Vagina (tissue), 2 donors: ENCODE results near the gene PBX1. TPM values are rescaled to one million over a fixed set of nuclear protein-coding genes. Genes with fewer than 3 reads are reported as not detected.

Experiments
- DNase-seq, 2 donors: peaks; one replicate each; pipeline ENCODE4 v3.0.0-alpha.2; 2017; ENCODE audit errors: extremely low spot score in 2 of 2
- H3K27ac ChIP-seq: fragments of 200-600 bp; sonication (generic); one replicate; pipeline ENCODE4 v1.5.1; 2019
- H3K27me3 ChIP-seq: fragments of 200-600 bp; sonication (generic); one replicate; pipeline ENCODE4 v1.5.1; 2019
- H3K36me3 ChIP-seq, 2 donors: fragments of 200-600 bp; sonication (generic); one replicate each; pipeline ENCODE4 v1.5.1; 2017 to 2019
- H3K4me1 ChIP-seq: fragments of 200-600 bp; sonication (generic); one replicate; pipeline ENCODE4 v1.5.1; 2019
- H3K4me3 ChIP-seq, 2 donors: fragments of 200-600 bp; sonication (generic); 1 replicate in 1 of 2; 2 replicates in 1 of 2; pipeline ENCODE4 v1.5.1; 2016 to 2019
- H3K9me3 ChIP-seq: fragments of 200-600 bp; sonication (generic); one replicate; pipeline ENCODE4 v1.5.1; 2019
- POLR2A ChIP-seq, 2 donors: fragments of 450-650 bp; IDR thresholded peaks; one replicate each; pipeline ENCODE4 v1.6.1; 2017; ENCODE audit warnings: antibody characterized with exemption in 2 of 2, mild to moderate bottlenecking in 2 of 2, moderate library complexity in 2 of 2
- POLR2AphosphoS5 ChIP-seq, 2 donors: sonication (generic); formaldehyde crosslinking; IDR thresholded peaks; one replicate each; pipeline ENCODE4 v1.9.0; 2017; ENCODE audit warnings: antibody characterized with exemption in 2 of 2, mild to moderate bottlenecking in 2 of 2, low read depth in 1 of 2; ENCODE audit not compliant: insufficient read depth in 1 of 2
- intact Hi-C: fragments of 100-400 bp; cut with DNase I; formaldehyde crosslinking; loops from one replicate; pipeline ENCODE4 v1.15.1; 2023
- total RNA-seq: library from RNA; depleted of rRNA; stranded (reverse); fragments of >200 nt; gene quantifications from one replicate; pipeline ENCODE4 v1.2.3, GENCODE V29; 2016
- TF ChIP-seq, protein P1 (sequence below), 3 experiments: fragments of 450-650 bp in 2 of 3; fragments of 200-600 bp in 1 of 3; sonication (generic) in 1 of 3; IDR thresholded peaks; one replicate each; pipeline ENCODE4 v1.5.1; 2017 to 2019; ENCODE audit warnings: antibody characterized with exemption in 3 of 3, mild to moderate bottlenecking in 2 of 3, moderate library complexity in 2 of 3

The PBX1 gene
- total RNA-seq, 1 donor from 2014 or later = 69.0 TPM

DNA sequence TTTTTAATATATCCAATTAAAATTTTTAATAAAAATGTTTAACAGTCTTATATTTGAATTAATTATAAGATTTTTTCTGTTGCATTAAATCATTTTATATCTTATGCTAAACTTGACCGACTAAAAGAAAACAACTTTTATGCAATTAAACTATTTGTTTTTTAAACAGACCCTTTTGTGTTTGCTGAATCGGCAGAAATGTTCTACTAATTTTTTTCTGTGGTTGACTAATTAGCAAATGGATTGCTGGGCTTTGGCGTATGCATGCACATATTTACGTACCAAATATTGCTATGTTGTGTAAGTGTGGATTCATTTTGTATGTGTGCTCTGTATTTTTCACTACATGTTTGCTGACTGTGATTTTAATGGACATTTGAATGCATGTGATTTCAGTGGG is 174.8 kb downstream of the PBX1 start:
- no peak for TF ChIP-seq POLR2A (IDR thresholded peaks at IDR 0.05)
- TF ChIP-seq POLR2AphosphoS5 (IDR thresholded peaks at IDR 0.05; ENCODE audit: insufficient read depth in 1 of 2, low read depth in 1 of 2) = no peak
- TF ChIP-seq, protein P1, sequence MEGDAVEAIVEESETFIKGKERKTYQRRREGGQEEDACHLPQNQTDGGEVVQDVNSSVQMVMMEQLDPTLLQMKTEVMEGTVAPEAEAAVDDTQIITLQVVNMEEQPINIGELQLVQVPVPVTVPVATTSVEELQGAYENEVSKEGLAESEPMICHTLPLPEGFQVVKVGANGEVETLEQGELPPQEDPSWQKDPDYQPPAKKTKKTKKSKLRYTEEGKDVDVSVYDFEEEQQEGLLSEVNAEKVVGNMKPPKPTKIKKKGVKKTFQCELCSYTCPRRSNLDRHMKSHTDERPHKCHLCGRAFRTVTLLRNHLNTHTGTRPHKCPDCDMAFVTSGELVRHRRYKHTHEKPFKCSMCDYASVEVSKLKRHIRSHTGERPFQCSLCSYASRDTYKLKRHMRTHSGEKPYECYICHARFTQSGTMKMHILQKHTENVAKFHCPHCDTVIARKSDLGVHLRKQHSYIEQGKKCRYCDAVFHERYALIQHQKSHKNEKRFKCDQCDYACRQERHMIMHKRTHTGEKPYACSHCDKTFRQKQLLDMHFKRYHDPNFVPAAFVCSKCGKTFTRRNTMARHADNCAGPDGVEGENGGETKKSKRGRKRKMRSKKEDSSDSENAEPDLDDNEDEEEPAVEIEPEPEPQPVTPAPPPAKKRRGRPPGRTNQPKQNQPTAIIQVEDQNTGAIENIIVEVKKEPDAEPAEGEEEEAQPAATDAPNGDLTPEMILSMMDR (IDR thresholded peaks at IDR 0.05) = no peak
- no peak for DNase-seq

DNA sequence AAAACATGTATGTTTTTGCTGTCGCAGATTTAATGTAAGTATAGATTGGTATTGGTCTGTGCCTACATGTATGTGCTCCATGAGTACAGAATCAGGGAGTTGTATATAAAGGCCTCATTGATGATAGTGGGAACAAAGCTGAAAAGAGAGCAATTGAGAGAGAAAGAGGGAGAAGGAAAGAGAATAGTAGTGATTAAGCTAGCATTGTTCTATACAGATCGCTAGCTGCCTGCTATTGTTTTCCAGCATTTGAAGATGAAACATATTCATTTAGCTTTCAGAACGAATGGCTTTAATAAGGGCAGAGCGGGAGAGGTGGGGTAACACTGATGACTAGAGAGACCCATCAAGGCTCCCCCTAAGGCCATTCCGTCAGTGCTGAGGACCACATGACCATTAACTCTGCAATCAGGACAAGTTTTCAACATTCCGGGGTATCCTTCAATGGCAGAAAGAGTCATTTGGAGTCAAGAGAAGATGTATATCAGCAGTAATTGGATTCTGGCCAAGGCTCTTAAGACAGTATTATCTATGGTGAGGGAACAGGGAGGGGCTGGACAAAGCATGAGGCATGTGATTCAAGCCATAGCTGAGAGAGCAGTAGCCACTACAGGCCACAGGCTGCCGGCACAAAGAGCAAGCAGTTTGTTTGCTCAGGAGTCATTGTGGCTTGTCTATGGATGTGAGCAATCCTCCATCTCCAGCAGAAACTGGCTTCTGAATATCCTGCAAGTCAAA is 176.5 kb downstream of the PBX1 start:
- Histone ChIP-seq H3K36me3 (no peaks in the 10 kb centered on the region), H3K27me3 (no peaks in the 10 kb centered on the region), H3K4me3 (no peak overlapping the region), H3K4me1 (peaks cover 36% of the 10 kb centered on the region), H3K9me3 (no peaks in the 10 kb centered on the region), H3K27ac (no peak overlapping the region)
- TF ChIP-seq POLR2AphosphoS5 (IDR thresholded peaks at IDR 0.05; ENCODE audit: insufficient read depth in 1 of 2, low read depth in 1 of 2) = no peak
- TF ChIP-seq, protein P1 (IDR thresholded peaks at IDR 0.05) = no peak
- TF ChIP-seq POLR2A (IDR thresholded peaks at IDR 0.05) = no peak
- intact Hi-C loops = no loop called here
- DNase-seq = no peak

More for the DNA sequence above, 174.8 kb downstream of the PBX1 start:
- Histone ChIP-seq H3K9me3 (no peaks in the 10 kb centered on the region), H3K27me3 (no peaks in the 10 kb centered on the region), H3K4me1 (peaks cover 36% of the 10 kb centered on the region), H3K36me3 (no peaks in the 10 kb centered on the region), H3K4me3 (no peak overlapping the region), H3K27ac (no peak overlapping the region)
- intact Hi-C loops = no loop called here

GRCh38 chr1:164736137-164736536 is 177.2 kb downstream of the PBX1 start:
- peaks cover 34% of the 10 kb centered on the region for H3K4me1 ChIP-seq
- DNase-seq = no peak
- intact Hi-C loops = no loop called here
- no peaks in the 10 kb centered on the region for H3K9me3 ChIP-seq
- H3K27me3 ChIP-seq = no peaks in the 10 kb centered on the region
- TF ChIP-seq POLR2AphosphoS5 (IDR thresholded peaks at IDR 0.05; ENCODE audit: insufficient read depth in 1 of 2, low read depth in 1 of 2) (no peak), POLR2A (IDR thresholded peaks at IDR 0.05) (no peak)
- TF ChIP-seq, protein P1 (IDR thresholded peaks at IDR 0.05) = no peak
- no peak overlapping the region for H3K4me3 ChIP-seq
- H3K36me3 ChIP-seq = no peaks in the 10 kb centered on the region
- no peak overlapping the region for H3K27ac ChIP-seq

DNA sequence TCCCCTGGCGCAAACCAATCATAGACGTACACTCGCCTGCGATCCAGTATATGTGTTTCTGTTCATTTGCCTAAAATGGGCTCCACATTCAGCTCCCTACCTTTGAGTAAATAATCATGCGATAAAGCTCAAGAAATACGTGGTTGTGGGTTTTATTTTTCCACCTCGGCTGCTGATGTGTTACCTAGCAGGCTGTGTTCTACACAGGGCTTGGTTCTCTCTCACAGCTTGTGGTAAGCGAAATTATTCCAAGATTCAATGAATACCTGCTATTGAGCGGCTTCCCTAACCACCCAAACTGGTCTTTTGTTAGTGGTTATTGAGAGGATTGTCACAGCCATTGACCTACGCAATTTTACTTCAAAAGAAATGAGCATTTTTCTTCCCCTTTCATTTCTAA is 180.2 kb downstream of the PBX1 start:
- Histone ChIP-seq H3K4me1 (peaks cover 24% of the 10 kb centered on the region), H3K27ac (no peak overlapping the region), H3K4me3 (no peak overlapping the region), H3K36me3 (no peaks in the 10 kb centered on the region), H3K27me3 (no peaks in the 10 kb centered on the region), H3K9me3 (no peaks in the 10 kb centered on the region)
- no peak for DNase-seq
- intact Hi-C loops = no loop called here
- TF ChIP-seq POLR2AphosphoS5 (IDR thresholded peaks at IDR 0.05; ENCODE audit: insufficient read depth in 1 of 2, low read depth in 1 of 2) (no peak), POLR2A (IDR thresholded peaks at IDR 0.05) (no peak)
- TF ChIP-seq, protein P1 (IDR thresholded peaks at IDR 0.05) = no peak

DNA sequence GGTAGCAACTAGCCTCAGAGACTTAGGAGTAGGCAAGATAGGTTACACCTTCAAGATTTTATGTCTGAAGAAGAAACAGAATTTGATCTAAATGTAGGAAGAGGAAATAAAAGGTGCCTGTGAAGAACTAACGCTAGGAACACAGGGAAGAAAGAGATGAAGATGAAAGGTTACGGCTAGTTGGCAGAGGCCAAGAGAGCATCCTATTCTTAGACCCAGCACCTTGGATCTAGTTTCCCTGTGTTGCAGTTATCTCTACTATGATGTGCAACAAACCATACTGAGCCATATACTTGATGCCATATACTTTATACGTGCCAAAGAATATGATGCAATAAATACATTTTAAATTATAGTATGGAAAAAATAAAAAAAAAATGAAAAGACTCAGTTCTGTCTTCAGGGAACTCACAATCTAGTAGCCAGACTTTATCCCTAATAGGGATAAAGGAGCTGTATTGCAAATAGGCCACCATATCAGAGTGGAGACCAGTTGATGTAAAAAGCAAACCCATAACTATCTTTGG is 181.1 kb downstream of the PBX1 start:
- Histone ChIP-seq H3K9me3 (no peaks in the 10 kb centered on the region), H3K27me3 (no peaks in the 10 kb centered on the region), H3K4me1 (peaks cover 22% of the 10 kb centered on the region), H3K36me3 (no peaks in the 10 kb centered on the region), H3K27ac (no peak overlapping the region), H3K4me3 (no peak overlapping the region)
- no peak for DNase-seq
- intact Hi-C loops = no loop called here
- TF ChIP-seq, protein P1 (IDR thresholded peaks at IDR 0.05) = no peak
- TF ChIP-seq POLR2AphosphoS5 (IDR thresholded peaks at IDR 0.05; ENCODE audit: insufficient read depth in 1 of 2, low read depth in 1 of 2) (no peak), POLR2A (IDR thresholded peaks at IDR 0.05) (no peak)
